Measurements from ENCODE around the gene CDC42SE2. TPM values are rescaled to one million over a fixed set of nuclear protein-coding genes. Genes with fewer than 3 reads are reported as not detected.

CDC42SE2 gene
- total and polyA plus RNA-seq, 2 experiments from 2014 or later = 24.2 to 36.2 TPM

GRCh38 chr5:131288328-131288727 is 24.5 kb downstream of the CDC42SE2 start:
- H3K9me3 Mint-ChIP-seq = no peaks in the 10 kb centered on the region
- H3K27ac ChIP-seq (ENCODE audit: low read depth) = no peak overlapping the region
- no peak overlapping the region for H2AFZ ChIP-seq
- no peaks in the 10 kb centered on the region for H3K36me3 ChIP-seq (ENCODE audit: insufficient read depth)
- H3K79me2 ChIP-seq (replicated peaks; ENCODE audit: insufficient read depth) = peaks cover 67% of the 10 kb centered on the region
- H4K20me1 ChIP-seq (replicated peaks; ENCODE audit: insufficient read depth) = 0 out of 2 replicates have a peak, but pooled peaks cover 6% of the 10 kb centered on the region
- H3K4me3 Mint-ChIP-seq = no peak overlapping the region
- no peaks in the 10 kb centered on the region for H3K27me3 ChIP-seq (ENCODE audit: insufficient read depth)
- no peaks in the 10 kb centered on the region for H3K4me1 ChIP-seq (ENCODE audit: insufficient read depth)
- DNase-seq (ENCODE audit: low spot score) (no peak), ATAC-seq (no peak)
- no peaks in the 10 kb centered on the region for H3K27me3 Mint-ChIP-seq (ENCODE audit: insufficient read depth, low read depth, poor library complexity)
- TF ChIP-seq CREB1 (CRISPR knock-in tag; IDR thresholded peaks at IDR 0.05; ENCODE audit: low read depth) (no peak), ZNF114 (CRISPR knock-in tag; IDR thresholded peaks at IDR 0.05) (no peak), NANOG (IDR thresholded peaks at IDR 0.05; ENCODE audit: borderline replicate concordance) (no peak), ETS1 (IDR thresholded peaks at IDR 0.05) (no peak), ZNF331 (CRISPR knock-in tag; IDR thresholded peaks at IDR 0.05; ENCODE audit: low read depth) (no peak), JUNB (IDR thresholded peaks at IDR 0.05; ENCODE audit: unreplicated experiment) (no peak), CTCF (conservative IDR thresholded peaks at IDR 0.05; ENCODE audit: low read depth in 2 of 2) (no peak), POLR2AphosphoS5 (IDR thresholded peaks at IDR 0.05; ENCODE audit: low read depth) (no peak)
- TF ChIP-seq, protein P1, sequence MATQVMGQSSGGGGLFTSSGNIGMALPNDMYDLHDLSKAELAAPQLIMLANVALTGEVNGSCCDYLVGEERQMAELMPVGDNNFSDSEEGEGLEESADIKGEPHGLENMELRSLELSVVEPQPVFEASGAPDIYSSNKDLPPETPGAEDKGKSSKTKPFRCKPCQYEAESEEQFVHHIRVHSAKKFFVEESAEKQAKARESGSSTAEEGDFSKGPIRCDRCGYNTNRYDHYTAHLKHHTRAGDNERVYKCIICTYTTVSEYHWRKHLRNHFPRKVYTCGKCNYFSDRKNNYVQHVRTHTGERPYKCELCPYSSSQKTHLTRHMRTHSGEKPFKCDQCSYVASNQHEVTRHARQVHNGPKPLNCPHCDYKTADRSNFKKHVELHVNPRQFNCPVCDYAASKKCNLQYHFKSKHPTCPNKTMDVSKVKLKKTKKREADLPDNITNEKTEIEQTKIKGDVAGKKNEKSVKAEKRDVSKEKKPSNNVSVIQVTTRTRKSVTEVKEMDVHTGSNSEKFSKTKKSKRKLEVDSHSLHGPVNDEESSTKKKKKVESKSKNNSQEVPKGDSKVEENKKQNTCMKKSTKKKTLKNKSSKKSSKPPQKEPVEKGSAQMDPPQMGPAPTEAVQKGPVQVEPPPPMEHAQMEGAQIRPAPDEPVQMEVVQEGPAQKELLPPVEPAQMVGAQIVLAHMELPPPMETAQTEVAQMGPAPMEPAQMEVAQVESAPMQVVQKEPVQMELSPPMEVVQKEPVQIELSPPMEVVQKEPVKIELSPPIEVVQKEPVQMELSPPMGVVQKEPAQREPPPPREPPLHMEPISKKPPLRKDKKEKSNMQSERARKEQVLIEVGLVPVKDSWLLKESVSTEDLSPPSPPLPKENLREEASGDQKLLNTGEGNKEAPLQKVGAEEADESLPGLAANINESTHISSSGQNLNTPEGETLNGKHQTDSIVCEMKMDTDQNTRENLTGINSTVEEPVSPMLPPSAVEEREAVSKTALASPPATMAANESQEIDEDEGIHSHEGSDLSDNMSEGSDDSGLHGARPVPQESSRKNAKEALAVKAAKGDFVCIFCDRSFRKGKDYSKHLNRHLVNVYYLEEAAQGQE (IDR thresholded peaks at IDR 0.05; ENCODE audit: unreplicated experiment) = no peak
- TF ChIP-seq, protein P2, sequence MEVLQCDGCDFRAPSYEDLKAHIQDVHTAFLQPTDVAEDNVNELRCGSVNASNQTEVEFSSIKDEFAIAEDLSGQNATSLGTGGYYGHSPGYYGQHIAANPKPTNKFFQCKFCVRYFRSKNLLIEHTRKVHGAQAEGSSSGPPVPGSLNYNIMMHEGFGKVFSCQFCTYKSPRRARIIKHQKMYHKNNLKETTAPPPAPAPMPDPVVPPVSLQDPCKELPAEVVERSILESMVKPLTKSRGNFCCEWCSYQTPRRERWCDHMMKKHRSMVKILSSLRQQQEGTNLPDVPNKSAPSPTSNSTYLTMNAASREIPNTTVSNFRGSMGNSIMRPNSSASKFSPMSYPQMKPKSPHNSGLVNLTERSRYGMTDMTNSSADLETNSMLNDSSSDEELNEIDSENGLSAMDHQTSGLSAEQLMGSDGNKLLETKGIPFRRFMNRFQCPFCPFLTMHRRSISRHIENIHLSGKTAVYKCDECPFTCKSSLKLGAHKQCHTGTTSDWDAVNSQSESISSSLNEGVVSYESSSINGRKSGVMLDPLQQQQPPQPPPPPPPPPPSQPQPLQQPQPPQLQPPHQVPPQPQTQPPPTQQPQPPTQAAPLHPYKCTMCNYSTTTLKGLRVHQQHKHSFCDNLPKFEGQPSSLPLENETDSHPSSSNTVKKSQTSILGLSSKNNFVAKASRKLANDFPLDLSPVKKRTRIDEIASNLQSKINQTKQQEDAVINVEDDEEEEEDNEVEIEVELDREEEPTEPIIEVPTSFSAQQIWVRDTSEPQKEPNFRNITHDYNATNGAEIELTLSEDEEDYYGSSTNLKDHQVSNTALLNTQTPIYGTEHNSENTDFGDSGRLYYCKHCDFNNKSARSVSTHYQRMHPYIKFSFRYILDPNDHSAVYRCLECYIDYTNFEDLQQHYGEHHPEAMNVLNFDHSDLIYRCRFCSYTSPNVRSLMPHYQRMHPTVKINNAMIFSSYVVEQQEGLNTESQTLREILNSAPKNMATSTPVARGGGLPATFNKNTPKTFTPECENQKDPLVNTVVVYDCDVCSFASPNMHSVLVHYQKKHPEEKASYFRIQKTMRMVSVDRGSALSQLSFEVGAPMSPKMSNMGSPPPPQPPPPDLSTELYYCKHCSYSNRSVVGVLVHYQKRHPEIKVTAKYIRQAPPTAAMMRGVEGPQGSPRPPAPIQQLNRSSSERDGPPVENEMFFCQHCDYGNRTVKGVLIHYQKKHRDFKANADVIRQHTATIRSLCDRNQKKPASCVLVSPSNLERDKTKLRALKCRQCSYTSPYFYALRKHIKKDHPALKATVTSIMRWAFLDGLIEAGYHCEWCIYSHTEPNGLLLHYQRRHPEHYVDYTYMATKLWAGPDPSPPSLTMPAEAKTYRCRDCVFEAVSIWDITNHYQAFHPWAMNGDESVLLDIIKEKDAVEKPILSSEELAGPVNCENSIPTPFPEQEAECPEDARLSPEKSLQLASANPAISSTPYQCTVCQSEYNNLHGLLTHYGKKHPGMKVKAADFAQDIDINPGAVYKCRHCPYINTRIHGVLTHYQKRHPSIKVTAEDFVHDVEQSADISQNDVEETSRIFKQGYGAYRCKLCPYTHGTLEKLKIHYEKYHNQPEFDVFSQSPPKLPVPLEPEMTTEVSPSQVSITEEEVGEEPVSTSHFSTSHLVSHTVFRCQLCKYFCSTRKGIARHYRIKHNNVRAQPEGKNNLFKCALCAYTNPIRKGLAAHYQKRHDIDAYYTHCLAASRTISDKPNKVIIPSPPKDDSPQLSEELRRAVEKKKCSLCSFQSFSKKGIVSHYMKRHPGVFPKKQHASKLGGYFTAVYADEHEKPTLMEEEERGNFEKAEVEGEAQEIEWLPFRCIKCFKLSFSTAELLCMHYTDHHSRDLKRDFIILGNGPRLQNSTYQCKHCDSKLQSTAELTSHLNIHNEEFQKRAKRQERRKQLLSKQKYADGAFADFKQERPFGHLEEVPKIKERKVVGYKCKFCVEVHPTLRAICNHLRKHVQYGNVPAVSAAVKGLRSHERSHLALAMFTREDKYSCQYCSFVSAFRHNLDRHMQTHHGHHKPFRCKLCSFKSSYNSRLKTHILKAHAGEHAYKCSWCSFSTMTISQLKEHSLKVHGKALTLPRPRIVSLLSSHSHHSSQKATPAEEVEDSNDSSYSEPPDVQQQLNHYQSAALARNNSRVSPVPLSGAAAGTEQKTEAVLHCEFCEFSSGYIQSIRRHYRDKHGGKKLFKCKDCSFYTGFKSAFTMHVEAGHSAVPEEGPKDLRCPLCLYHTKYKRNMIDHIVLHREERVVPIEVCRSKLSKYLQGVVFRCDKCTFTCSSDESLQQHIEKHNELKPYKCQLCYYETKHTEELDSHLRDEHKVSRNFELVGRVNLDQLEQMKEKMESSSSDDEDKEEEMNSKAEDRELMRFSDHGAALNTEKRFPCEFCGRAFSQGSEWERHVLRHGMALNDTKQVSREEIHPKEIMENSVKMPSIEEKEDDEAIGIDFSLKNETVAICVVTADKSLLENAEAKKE (CRISPR knock-in tag; IDR thresholded peaks at IDR 0.05) = no peak
- H3K36me3 Mint-ChIP-seq (ENCODE audit: low read depth) = no peaks in the 10 kb centered on the region
- H3K27ac Mint-ChIP-seq = no peak overlapping the region
- no peaks in the 10 kb centered on the region for H3K9me2 ChIP-seq (ENCODE audit: insufficient read depth)
- H3K4me2 ChIP-seq = no peak overlapping the region
- no peaks in the 10 kb centered on the region for H3K4me1 Mint-ChIP-seq
- no peak overlapping the region for H3K4me3 ChIP-seq
- H3F3A ChIP-seq (replicated peaks; ENCODE audit: low read depth) = no peaks in the 10 kb centered on the region
